NCI-H748 (cell line): Measurements from ENCODE around the gene DHX32.

Experiments used
- DNase-seq: peaks from one replicate; lab custom pipeline; 2025; ENCODE audit not compliant: unreplicated experiment; lab: John Stamatoyannopoulos, UW

Gene DHX32

GRCh38 chr10:125816548-125816947 is 64.5 kb downstream of the DHX32 start:
- no peak for DNase-seq

GRCh38 chr10:125815764-125816163 is 65.3 kb downstream of the DHX32 start:
- no peak for DNase-seq

GRCh38 chr10:125812128-125812750 is 68.9 kb downstream of the DHX32 start:
- DNase-seq = no peak

- no peak for DNase-seq
Measured at GRCh38 chr10:125811251-125811650, 69.8 kb downstream of the DHX32 start.

GRCh38 chr10:125808047-125808446 is 73.0 kb downstream of the DHX32 start:
- no peak for DNase-seq

GRCh38 chr10:125802739-125803138 is 78.4 kb downstream of the DHX32 start:
- no peak for DNase-seq

- no peak for DNase-seq
Measured at GRCh38 chr10:125802131-125802530, 79.0 kb downstream of the DHX32 start.

- no peak for DNase-seq
Measured at GRCh38 chr10:125801574-125801973, 79.5 kb downstream of the DHX32 start.

GRCh38 chr10:125799451-125800182 is 81.5 kb downstream of the DHX32 start:
- no peak for DNase-seq

GRCh38 chr10:125797994-125798662 is 83.0 kb downstream of the DHX32 start:
- DNase-seq = no peak

- DNase-seq = no peak
Measured at GRCh38 chr10:125797424-125797823, 83.7 kb downstream of the DHX32 start.

GRCh38 chr10:125795637-125796190 is 85.4 kb downstream of the DHX32 start:
- no peak for DNase-seq

GRCh38 chr10:125795128-125795527 is 86.0 kb downstream of the DHX32 start:
- no peak for DNase-seq

- no peak for DNase-seq
Measured at GRCh38 chr10:125792342-125793300, 88.5 kb downstream of the DHX32 start.

GRCh38 chr10:125788156-125789034 is 92.7 kb downstream of the DHX32 start:
- no peak for DNase-seq
